K562 (cell line): ENCODE measurements around the gene ERAS. TPM values are rescaled to one million over a fixed set of nuclear protein-coding genes. Genes with fewer than 3 reads are reported as not detected.

Experiments used
- AFF4 ChIP-seq: sonication (generic); formaldehyde crosslinking; IDR thresholded peaks from 2 replicates; pipeline ENCODE4 v1.8.0; 2023; ENCODE audit warnings: mild to moderate bottlenecking, missing genetic modification reagents
- ARID3B ChIP-seq: fragments of 250-450 bp; sonication (Bioruptor Pico); IDR thresholded peaks from 2 replicates; pipeline ENCODE4 v1.4.0; 2020; ENCODE audit warnings: borderline replicate concordance
- ATF7 ChIP-seq: fragments of 450-650 bp; IDR thresholded peaks from 2 replicates; pipeline ENCODE4 v1.7.1; 2014; ENCODE audit warnings: mild to moderate bottlenecking, moderate library complexity
- ETV5 ChIP-seq: sonication (generic); formaldehyde crosslinking; IDR thresholded peaks from 2 replicates; pipeline ENCODE4 v1.4.0; 2020; ENCODE audit warnings: low read depth, mild to moderate bottlenecking, missing genetic modification reagents
- GATA2 ChIP-seq: sonication (generic); formaldehyde crosslinking; IDR thresholded peaks from 2 replicates; pipeline ENCODE4 v1.4.0; 2020; ENCODE audit warnings: mild to moderate bottlenecking, missing genetic modification reagents
- HCFC1 ChIP-seq: IDR thresholded peaks from 2 replicates; pipeline ENCODE4 v1.6.1; 2012; ENCODE audit warnings: low read depth, low read length, improper control_type of control experiment
- HDAC3 ChIP-seq: fragments of 450-650 bp; IDR thresholded peaks from 2 replicates; pipeline ENCODE4 v1.6.1; 2018; ENCODE audit warnings: borderline replicate concordance, mild to moderate bottlenecking, moderate library complexity; ENCODE audit not compliant: partially characterized antibody
- HES1 ChIP-seq: fragments of 450-650 bp; IDR thresholded peaks from 2 replicates; pipeline ENCODE4 v1.6.1; 2016; ENCODE audit warnings: low read depth, mild to moderate bottlenecking, moderate library complexity
- MTA3 ChIP-seq: fragments of 450-650 bp; formaldehyde crosslinking; IDR thresholded peaks from 2 replicates; pipeline ENCODE4 v1.6.1; 2017; ENCODE audit warnings: mild to moderate bottlenecking, borderline replicate concordance
- PCBP2 ChIP-seq: fragments of 200-400 bp; formaldehyde crosslinking; IDR thresholded peaks from 2 replicates; pipeline ENCODE4 v1.6.1; 2018; ENCODE audit warnings: low read length, low read depth, mild to moderate bottlenecking, moderate library complexity; ENCODE audit not compliant: poor library complexity, severe bottlenecking
- TRIM25 ChIP-seq: fragments of 450-650 bp; IDR thresholded peaks from 2 replicates; pipeline ENCODE4 v1.7.0; 2016; ENCODE audit warnings: borderline replicate concordance
- UBTF ChIP-seq, 2 experiments: IDR thresholded peaks; 2 replicates each; pipeline ENCODE4 v1.6.1; 2012; ENCODE audit warnings: improper control_type of control experiment in 2 of 2, low read depth in 2 of 2, low read length in 2 of 2, borderline replicate concordance in 1 of 2
- ZNF232 ChIP-seq: sonication (generic); formaldehyde crosslinking; IDR thresholded peaks from 2 replicates; pipeline ENCODE4 v1.8.0; 2022; ENCODE audit warnings: mild to moderate bottlenecking, missing genetic modification reagents
- ZNF277 ChIP-seq: fragments of 250-450 bp; sonication (Bioruptor Pico); IDR thresholded peaks from 2 replicates; pipeline ENCODE4 v1.8.0; 2022; ENCODE audit warnings: inconsistent platforms, mild to moderate bottlenecking, moderate library complexity, borderline replicate concordance
- polyA plus RNA-seq, 8 experiments: library from polyadenylated mRNA; depleted of rRNA in 4 of 8; stranded (reverse) in 5 of 8; unstranded in 3 of 8; fragments of >200 nt; fragmentation: Nextera tagmentation in 2 of 8; fragmentation: Illumina TruSeq in 1 of 8; extraction: Ambion mirVana in 2 of 8; extraction: Trizol in 1 of 8; gene quantifications; 2 replicates each; pipeline versions ENCODE4 v1.2.1 to v1.2.3, GENCODE V29; 2011 to 2014; ENCODE audit warnings: inconsistent platforms in 1 of 8, missing spikeins in 1 of 8
- total RNA-seq, 7 experiments: library from RNA; depleted of rRNA in 6 of 7; stranded (reverse); fragments of >200 nt in 6 of 7; fragmentation: Illumina TruSeq in 2 of 7; extraction: Trizol in 2 of 7; gene quantifications; 2 replicates each; pipeline versions ENCODE4 v1.2.1 to v1.2.3, GENCODE V29; 2011 to 2021; ENCODE audit warnings: low replicate concordance in 1 of 7

ERAS gene
- total and polyA plus RNA-seq, 9 of the 15 experiments (the other 6 are each of a cell fraction or from before 2014, with no cell fraction given): 0.07 to 0.12 TPM; not detected in 7

- no peak for TF ChIP-seq ETV5 (CRISPR knock-in tag)
- no peak for TF ChIP-seq HDAC3
- no peak for TF ChIP-seq UBTF (IDR thresholded peaks at IDR 0.05; ENCODE audit: borderline replicate concordance in 1 of 2, low read depth in 2 of 2, low read length in 2 of 2)
- TF ChIP-seq ARID3B (CRISPR knock-in tag): no peak
- 0 out of 2 replicates have a peak, but pooled peaks have one; percentile 15 for TF ChIP-seq ATF7
- TF ChIP-seq TRIM25: 0 out of 2 replicates have a peak, but pooled peaks have one; percentile 86
- TF ChIP-seq ZNF277: no peak
- peak; percentile 75 for TF ChIP-seq GATA2 (CRISPR knock-in tag)
- no peak; the same call in 1 of the 2 replicates for TF ChIP-seq MTA3
- no peak for TF ChIP-seq AFF4 (CRISPR knock-in tag)
- no peak for TF ChIP-seq PCBP2
- TF ChIP-seq ZNF232 (CRISPR knock-in tag): no peak
- no peak for TF ChIP-seq HES1
- no peak for TF ChIP-seq HCFC1
These were observed 40.6 kb upstream of the ERAS start (continued) for GRCh38 chrX:48785540-48786214.
